ENCODE measurements around the gene FRG1. TPM values are rescaled to one million over a fixed set of nuclear protein-coding genes. Genes with fewer than 3 reads are reported as not detected.

FRG1 gene
- total and polyA plus RNA-seq, 10 of the 15 experiments (the other 5 are each of a cell fraction or from before 2014, with no cell fraction given) = 28.9 to 190 (median 58.6) TPM

DNA sequence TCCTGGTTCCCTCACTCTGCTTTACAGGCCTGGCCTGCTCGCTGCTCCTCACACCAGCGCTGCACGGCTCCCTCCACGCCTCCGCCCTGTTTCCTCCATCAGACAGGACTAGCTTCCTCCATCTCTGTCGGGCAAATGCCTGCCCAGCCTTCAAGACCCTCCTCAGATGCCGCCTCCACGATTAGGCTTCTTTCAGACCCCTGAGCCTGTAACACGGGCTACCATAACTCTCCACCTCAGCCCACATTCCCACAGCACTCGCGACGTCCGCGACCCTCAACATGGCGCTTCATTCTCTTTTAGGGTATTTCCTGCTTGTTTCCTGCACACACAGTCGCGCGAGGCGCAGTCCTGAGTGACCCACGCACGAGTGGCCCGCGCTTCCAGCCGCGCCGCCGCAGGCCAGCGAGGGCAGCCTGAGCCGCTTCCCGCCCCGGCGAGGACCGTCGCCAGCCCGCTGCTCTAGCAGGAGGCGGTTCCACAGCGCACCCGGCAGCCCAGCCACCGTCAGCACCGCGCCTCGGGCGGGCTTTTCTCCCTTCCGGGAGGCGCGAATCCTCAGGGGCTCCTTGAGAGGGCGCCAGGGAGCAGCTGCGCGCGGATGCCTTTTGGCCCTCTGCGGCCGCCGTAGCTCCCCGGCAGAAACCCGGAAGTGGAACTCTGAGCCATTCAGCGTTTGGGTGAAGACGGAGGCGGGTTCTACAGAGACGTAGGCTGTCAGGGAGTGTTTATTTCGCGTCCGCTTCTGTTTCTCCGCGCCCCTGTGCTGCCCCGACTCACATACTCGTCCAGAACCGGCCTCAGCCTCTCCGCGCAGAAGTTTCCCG is at the start of gene FRG1 (continued):
- TF ChIP-seq, protein P1, sequence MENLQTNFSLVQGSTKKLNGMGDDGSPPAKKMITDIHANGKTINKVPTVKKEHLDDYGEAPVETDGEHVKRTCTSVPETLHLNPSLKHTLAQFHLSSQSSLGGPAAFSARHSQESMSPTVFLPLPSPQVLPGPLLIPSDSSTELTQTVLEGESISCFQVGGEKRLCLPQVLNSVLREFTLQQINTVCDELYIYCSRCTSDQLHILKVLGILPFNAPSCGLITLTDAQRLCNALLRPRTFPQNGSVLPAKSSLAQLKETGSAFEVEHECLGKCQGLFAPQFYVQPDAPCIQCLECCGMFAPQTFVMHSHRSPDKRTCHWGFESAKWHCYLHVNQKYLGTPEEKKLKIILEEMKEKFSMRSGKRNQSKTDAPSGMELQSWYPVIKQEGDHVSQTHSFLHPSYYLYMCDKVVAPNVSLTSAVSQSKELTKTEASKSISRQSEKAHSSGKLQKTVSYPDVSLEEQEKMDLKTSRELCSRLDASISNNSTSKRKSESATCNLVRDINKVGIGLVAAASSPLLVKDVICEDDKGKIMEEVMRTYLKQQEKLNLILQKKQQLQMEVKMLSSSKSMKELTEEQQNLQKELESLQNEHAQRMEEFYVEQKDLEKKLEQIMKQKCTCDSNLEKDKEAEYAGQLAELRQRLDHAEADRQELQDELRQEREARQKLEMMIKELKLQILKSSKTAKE (IDR thresholded peaks at IDR 0.05; ENCODE audit: low read depth, poor library complexity, severe bottlenecking) = no peak
- TF ChIP-seq NFYA (IDR thresholded peaks at IDR 0.05; ENCODE audit: borderline replicate concordance, low read depth, low read length) (no peak), STAT1 (conservative IDR thresholded peaks at IDR 0.05) (0 out of 2 replicates have a peak, but pooled peaks have one; percentile 63), SUZ12 (IDR thresholded peaks at IDR 0.05; ENCODE audit: unreplicated experiment) (no peak), MAX (IDR thresholded peaks at IDR 0.05; ENCODE audit: low read depth, low read length) (0 out of 2 replicates have a peak, but pooled peaks have one; percentile 47), HCFC1 (IDR thresholded peaks at IDR 0.05; ENCODE audit: low read length) (peak; percentile 79), PAX8 (IDR thresholded peaks at IDR 0.05) (no peak), RFX5 (IDR thresholded peaks at IDR 0.05; ENCODE audit: low read depth, low read length) (peak; percentile 52; the same call in 1 of the 2 replicates), TBL1XR1 (IDR thresholded peaks at IDR 0.05; ENCODE audit: low read depth, low read length) (peak; percentile 52; the same call in 1 of the 2 replicates), SMARCA5 (IDR thresholded peaks at IDR 0.05) (peak; percentile 96), STAT3 (IDR thresholded peaks at IDR 0.05; ENCODE audit: low read depth, low read length) (0 out of 2 replicates have a peak, but pooled peaks have one; percentile 62), HDAC2 (IDR thresholded peaks at IDR 0.05) (no peak), BMI1 (IDR thresholded peaks at IDR 0.05; ENCODE audit: borderline replicate concordance) (no peak), ZBED1 (IDR thresholded peaks at IDR 0.05; ENCODE audit: borderline replicate concordance) (no peak), GABPA (IDR thresholded peaks at IDR 0.05; ENCODE audit: low read depth) (peak; percentile 85), HDGF (IDR thresholded peaks at IDR 0.05) (peak; percentile 16; the same call in 1 of the 2 replicates), TARDBP (IDR thresholded peaks at IDR 0.05; ENCODE audit: borderline replicate concordance) (no peak; the same call in 1 of the 2 replicates), SMAD1 (IDR thresholded peaks at IDR 0.05; ENCODE audit: low read depth, partially characterized antibody) (no peak), MTA2 (IDR thresholded peaks at IDR 0.05; ENCODE audit: low read depth) (peak; percentile 50; the same call in 1 of the 2 replicates), TAF1 (IDR thresholded peaks at IDR 0.05; ENCODE audit: borderline replicate concordance, low read depth, low read length) (peak; percentile 84), CHD2 (IDR thresholded peaks at IDR 0.05; ENCODE audit: borderline replicate concordance, low read depth, low read length) (peak; percentile 80; the same call in 1 of the 2 replicates)
- TF ChIP-seq, protein P2, sequence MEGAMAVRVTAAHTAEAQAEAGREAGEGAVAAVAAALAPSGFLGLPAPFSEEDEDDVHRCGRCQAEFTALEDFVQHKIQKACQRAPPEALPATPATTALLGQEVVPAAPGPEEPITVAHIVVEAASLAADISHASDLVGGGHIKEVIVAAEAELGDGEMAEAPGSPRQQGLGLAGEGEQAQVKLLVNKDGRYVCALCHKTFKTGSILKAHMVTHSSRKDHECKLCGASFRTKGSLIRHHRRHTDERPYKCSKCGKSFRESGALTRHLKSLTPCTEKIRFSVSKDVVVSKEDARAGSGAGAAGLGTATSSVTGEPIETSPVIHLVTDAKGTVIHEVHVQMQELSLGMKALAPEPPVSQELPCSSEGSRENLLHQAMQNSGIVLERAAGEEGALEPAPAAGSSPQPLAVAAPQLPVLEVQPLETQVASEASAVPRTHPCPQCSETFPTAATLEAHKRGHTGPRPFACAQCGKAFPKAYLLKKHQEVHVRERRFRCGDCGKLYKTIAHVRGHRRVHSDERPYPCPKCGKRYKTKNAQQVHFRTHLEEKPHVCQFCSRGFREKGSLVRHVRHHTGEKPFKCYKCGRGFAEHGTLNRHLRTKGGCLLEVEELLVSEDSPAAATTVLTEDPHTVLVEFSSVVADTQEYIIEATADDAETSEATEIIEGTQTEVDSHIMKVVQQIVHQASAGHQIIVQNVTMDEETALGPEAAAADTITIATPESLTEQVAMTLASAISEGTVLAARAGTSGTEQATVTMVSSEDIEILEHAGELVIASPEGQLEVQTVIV (IDR thresholded peaks at IDR 0.05; ENCODE audit: borderline replicate concordance, partially characterized antibody) = peak; percentile 92
- TF ChIP-seq, protein P3, sequence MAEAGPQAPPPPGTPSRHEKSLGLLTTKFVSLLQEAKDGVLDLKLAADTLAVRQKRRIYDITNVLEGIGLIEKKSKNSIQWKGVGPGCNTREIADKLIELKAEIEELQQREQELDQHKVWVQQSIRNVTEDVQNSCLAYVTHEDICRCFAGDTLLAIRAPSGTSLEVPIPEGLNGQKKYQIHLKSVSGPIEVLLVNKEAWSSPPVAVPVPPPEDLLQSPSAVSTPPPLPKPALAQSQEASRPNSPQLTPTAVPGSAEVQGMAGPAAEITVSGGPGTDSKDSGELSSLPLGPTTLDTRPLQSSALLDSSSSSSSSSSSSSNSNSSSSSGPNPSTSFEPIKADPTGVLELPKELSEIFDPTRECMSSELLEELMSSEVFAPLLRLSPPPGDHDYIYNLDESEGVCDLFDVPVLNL (IDR thresholded peaks at IDR 0.05; ENCODE audit: low read depth, low read length) = peak; percentile 81
- TF ChIP-seq, protein P4, sequence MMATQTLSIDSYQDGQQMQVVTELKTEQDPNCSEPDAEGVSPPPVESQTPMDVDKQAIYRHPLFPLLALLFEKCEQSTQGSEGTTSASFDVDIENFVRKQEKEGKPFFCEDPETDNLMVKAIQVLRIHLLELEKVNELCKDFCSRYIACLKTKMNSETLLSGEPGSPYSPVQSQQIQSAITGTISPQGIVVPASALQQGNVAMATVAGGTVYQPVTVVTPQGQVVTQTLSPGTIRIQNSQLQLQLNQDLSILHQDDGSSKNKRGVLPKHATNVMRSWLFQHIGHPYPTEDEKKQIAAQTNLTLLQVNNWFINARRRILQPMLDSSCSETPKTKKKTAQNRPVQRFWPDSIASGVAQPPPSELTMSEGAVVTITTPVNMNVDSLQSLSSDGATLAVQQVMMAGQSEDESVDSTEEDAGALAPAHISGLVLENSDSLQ (IDR thresholded peaks at IDR 0.05) = peak; percentile 49; the same call in 1 of the 2 replicates
